Measurements from ENCODE around the gene EEF1E1. TPM values are rescaled to one million over a fixed set of nuclear protein-coding genes. Genes with fewer than 3 reads are reported as not detected.

The EEF1E1 gene
- total and polyA plus RNA-seq, 9 of the 15 experiments (the other 6 are each of a cell fraction or from before 2014, with no cell fraction given): 135 to 1,355 (median 327) TPM

DNA sequence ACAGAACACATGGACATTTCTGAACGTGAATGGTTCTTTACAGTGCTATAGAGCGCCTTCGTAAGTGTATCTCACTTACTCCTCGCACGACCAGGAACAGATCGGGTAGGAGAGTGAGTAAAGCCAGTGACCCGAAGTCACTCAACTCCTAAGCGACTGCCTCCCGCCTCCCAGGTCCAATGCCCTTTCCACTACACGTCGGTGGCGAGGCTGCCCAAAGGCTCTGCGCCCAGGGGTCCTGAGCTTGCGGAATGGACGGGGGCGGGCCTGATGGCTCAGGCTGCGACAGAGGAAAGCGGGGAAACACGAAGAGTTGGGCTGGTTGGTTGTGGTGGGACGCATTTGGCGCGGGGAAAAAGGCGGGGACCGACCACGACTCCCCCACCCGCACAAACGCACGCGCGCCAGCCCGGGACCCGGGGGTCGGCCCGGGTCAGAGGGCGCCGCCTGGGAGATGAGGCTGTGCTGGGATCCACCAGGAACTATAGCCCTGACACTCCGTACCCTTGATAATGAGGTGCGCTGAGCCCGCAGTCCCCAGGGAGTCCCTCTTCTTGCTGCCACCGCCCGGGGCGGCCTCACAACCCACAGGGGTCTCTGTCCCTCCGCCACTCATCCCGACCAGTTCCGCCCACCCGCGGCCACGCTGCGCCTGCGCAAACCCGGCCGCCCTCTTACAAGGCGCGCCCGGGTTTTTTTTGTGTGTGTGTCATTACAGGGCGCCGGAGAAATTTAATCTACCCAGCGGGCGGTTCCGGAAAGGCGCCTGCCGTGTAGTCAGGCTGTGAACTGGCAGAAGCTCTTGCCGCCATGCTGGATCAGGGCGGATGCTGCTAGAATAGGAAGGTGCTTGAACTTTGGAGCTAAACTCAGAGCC is 38.3 kb downstream of the EEF1E1 start, which contains the start of gene BLOC1S5 (continued):
- TF ChIP-seq, protein P1, sequence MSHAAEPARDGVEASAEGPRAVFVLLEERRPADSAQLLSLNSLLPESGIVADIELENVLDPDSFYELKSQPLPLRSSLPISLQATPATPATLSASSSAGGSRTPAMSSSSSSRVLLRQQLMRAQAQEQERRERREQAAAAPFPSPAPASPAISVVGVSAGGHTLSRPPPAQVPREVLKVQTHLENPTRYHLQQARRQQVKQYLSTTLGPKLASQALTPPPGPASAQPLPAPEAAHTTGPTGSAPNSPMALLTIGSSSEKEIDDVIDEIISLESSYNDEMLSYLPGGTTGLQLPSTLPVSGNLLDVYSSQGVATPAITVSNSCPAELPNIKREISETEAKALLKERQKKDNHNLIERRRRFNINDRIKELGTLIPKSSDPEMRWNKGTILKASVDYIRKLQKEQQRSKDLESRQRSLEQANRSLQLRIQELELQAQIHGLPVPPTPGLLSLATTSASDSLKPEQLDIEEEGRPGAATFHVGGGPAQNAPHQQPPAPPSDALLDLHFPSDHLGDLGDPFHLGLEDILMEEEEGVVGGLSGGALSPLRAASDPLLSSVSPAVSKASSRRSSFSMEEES (CRISPR knock-in tag; IDR thresholded peaks at IDR 0.05): no peak
- TF ChIP-seq ZNF584 (CRISPR knock-in tag; IDR thresholded peaks at IDR 0.05; ENCODE audit: low read depth) (no peak), JUND (IDR thresholded peaks at IDR 0.05; ENCODE audit: borderline replicate concordance, low read depth, low read length) (peak; percentile 71), JUND (tag; IDR thresholded peaks at IDR 0.05; ENCODE audit: borderline replicate concordance, low read depth, low read length) (peak; percentile 59; the same call in 1 of the 3 replicates), SETDB1 (IDR thresholded peaks at IDR 0.05; ENCODE audit: low read length) (no peak), NR2C2 (CRISPR knock-in tag; IDR thresholded peaks at IDR 0.05) (no peak; the same call in 1 of the 2 replicates), NR2C2 (tag; IDR thresholded peaks at IDR 0.05) (peak; percentile 97), SP2 (IDR thresholded peaks at IDR 0.05; ENCODE audit: extremely low read depth, low read depth, low read length, poor library complexity, severe bottlenecking) (no peak), RBFOX2 (IDR thresholded peaks at IDR 0.05; ENCODE audit: low read depth, low read length) (peak; percentile 96), SMARCB1 (IDR thresholded peaks at IDR 0.05; ENCODE audit: insufficient read length, low read depth) (no peak), CREM (IDR thresholded peaks at IDR 0.05; ENCODE audit: low read depth) (peak; percentile 99), PHF21A (IDR thresholded peaks at IDR 0.05; ENCODE audit: borderline replicate concordance, low read depth) (no peak), ELF2 (CRISPR knock-in tag; IDR thresholded peaks at IDR 0.05) (peak; percentile 98), GATAD2A (IDR thresholded peaks at IDR 0.05) (0 out of 2 replicates have a peak, but pooled peaks have one; percentile 76), MYNN (IDR thresholded peaks at IDR 0.05) (peak; percentile 48; the same call in 1 of the 2 replicates), MYNN (CRISPR knock-in tag; IDR thresholded peaks at IDR 0.05) (no peak)
- TF ChIP-seq, protein P2, sequence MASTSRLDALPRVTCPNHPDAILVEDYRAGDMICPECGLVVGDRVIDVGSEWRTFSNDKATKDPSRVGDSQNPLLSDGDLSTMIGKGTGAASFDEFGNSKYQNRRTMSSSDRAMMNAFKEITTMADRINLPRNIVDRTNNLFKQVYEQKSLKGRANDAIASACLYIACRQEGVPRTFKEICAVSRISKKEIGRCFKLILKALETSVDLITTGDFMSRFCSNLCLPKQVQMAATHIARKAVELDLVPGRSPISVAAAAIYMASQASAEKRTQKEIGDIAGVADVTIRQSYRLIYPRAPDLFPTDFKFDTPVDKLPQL (IDR thresholded peaks at IDR 0.05; ENCODE audit: extremely low read depth, insufficient read length): no peak
- TF ChIP-seq, protein P3, sequence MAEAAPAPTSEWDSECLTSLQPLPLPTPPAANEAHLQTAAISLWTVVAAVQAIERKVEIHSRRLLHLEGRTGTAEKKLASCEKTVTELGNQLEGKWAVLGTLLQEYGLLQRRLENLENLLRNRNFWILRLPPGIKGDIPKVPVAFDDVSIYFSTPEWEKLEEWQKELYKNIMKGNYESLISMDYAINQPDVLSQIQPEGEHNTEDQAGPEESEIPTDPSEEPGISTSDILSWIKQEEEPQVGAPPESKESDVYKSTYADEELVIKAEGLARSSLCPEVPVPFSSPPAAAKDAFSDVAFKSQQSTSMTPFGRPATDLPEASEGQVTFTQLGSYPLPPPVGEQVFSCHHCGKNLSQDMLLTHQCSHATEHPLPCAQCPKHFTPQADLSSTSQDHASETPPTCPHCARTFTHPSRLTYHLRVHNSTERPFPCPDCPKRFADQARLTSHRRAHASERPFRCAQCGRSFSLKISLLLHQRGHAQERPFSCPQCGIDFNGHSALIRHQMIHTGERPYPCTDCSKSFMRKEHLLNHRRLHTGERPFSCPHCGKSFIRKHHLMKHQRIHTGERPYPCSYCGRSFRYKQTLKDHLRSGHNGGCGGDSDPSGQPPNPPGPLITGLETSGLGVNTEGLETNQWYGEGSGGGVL (CRISPR knock-in tag; IDR thresholded peaks at IDR 0.05): no peak
- TF ChIP-seq, protein P4, sequence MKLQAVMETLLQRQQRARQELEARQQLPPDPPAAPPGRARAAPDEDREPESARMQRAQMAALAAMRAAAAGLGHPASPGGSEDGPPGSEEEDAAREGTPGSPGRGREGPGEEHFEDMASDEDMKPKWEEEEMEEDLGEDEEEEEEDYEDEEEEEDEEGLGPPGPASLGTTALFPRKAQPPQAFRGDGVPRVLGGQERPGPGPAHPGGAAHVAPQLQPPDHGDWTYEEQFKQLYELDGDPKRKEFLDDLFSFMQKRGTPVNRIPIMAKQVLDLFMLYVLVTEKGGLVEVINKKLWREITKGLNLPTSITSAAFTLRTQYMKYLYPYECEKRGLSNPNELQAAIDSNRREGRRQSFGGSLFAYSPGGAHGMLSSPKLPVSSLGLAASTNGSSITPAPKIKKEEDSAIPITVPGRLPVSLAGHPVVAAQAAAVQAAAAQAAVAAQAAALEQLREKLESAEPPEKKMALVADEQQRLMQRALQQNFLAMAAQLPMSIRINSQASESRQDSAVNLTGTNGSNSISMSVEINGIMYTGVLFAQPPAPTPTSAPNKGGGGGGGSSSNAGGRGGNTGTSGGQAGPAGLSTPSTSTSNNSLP (IDR thresholded peaks at IDR 0.05; ENCODE audit: borderline replicate concordance, low read depth, low read length): 0 out of 2 replicates have a peak, but pooled peaks have one; percentile 31
- TF ChIP-seq, protein P5, sequence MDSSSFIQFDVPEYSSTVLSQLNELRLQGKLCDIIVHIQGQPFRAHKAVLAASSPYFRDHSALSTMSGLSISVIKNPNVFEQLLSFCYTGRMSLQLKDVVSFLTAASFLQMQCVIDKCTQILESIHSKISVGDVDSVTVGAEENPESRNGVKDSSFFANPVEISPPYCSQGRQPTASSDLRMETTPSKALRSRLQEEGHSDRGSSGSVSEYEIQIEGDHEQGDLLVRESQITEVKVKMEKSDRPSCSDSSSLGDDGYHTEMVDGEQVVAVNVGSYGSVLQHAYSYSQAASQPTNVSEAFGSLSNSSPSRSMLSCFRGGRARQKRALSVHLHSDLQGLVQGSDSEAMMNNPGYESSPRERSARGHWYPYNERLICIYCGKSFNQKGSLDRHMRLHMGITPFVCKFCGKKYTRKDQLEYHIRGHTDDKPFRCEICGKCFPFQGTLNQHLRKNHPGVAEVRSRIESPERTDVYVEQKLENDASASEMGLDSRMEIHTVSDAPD (CRISPR knock-in tag; IDR thresholded peaks at IDR 0.05): no peak
